Right ventricle myocardium superior (tissue), 1 donor: ENCODE measurements around the gene PLXNA4. TPM values are rescaled to one million over a fixed set of nuclear protein-coding genes. Genes with fewer than 3 reads are reported as not detected.
A peak's percentile ranks its signal among the peaks of the same experiment; 100 is the strongest.
"Not testable (repeated sequence)": the region's sequence is repeated elsewhere in the genome, so short reads cannot be mapped to it uniquely, and the experiment has no call there.

ENCODE experiments used
- ATAC-seq: fragments of 200-7000 bp; cut with Tn5 transposase; one replicate; pipeline ENCODE4 v1.9.1; 2020; ENCODE audit warnings: mild to moderate bottlenecking; ENCODE audit not compliant: poor library complexity
- DNase-seq: peaks from one replicate; pipeline ENCODE4 v3.0.0-alpha.2; 2020
- intact Hi-C: fragments of 100-400 bp; cut with DNase I; formaldehyde crosslinking; loops from one replicate; pipeline ENCODE4 v1.11.2; 2022
- total RNA-seq: library from RNA; stranded (reverse); fragmentation: NEBNext Ultra II Directional; extraction: Animal tissue kit (Norgen Biotek cat#: 25700); gene quantifications from one replicate; pipeline ENCODE4 v1.2.1, GENCODE V29; 2021
- donor health status: DM: no; HTN: yes; CAD: no; lungs with severe emphysema.

PLXNA4 gene
- total RNA-seq, 1 donor from 2014 or later = 17.3 TPM

- intact Hi-C loops = no loop called here
- no peak for DNase-seq
- no peak for ATAC-seq
Measured at GRCh38 chr7:132596588-132596987, 20.3 kb upstream of the PLXNA4 start.

GRCh38 chr7:132594741-132595140 lies 18.5 kb upstream of the PLXNA4 start:
- DNase-seq, intact Hi-C loops, ATAC-seq: not testable (repeated sequence)

GRCh38 chr7:132592936-132593335 lies 16.7 kb upstream of the PLXNA4 start:
- intact Hi-C loops = no loop called here
- ATAC-seq = no peak
- no peak for DNase-seq

GRCh38 chr7:132592231-132592920 lies 16.1 kb upstream of the PLXNA4 start:
- ATAC-seq (no peak), DNase-seq (no peak)
- intact Hi-C loops = no loop called here

- intact Hi-C loops = no loop called here
- DNase-seq (no peak), ATAC-seq (no peak)
Measured at GRCh38 chr7:132590162-132590561, 13.9 kb upstream of the PLXNA4 start.

- no peak for ATAC-seq
- DNase-seq = no peak
- intact Hi-C loops = no loop called here
Measured at GRCh38 chr7:132588596-132588995, 12.3 kb upstream of the PLXNA4 start.

GRCh38 chr7:132584796-132585494 lies 8.7 kb upstream of the PLXNA4 start:
- intact Hi-C loops = loop anchor here (5.0 kb wide), 1 partner anchor 638 kb away; no protein-coding TSS in a partner anchor
- ATAC-seq (no peak), DNase-seq (no peak)

- ATAC-seq (no peak), DNase-seq (no peak)
- intact Hi-C loops = loop anchor here (5.0 kb wide), 1 partner anchor 634 kb away; no protein-coding TSS in a partner anchor
Measured at GRCh38 chr7:132581431-132581830, 5.2 kb upstream of the PLXNA4 start.

- intact Hi-C loops = loop anchor here (5.0 kb wide), 1 partner anchor 634 kb away; no protein-coding TSS in a partner anchor
- ATAC-seq (peak; percentile 64), DNase-seq (peak; percentile 58)
Measured at GRCh38 chr7:132580717-132581285, 4.5 kb upstream of the PLXNA4 start.

GRCh38 chr7:132580277-132580676 lies 4.0 kb upstream of the PLXNA4 start:
- DNase-seq (no peak), ATAC-seq (no peak)
- intact Hi-C loops = loop anchor here (5.0 kb wide), 1 partner anchor 633 kb away; no protein-coding TSS in a partner anchor

- intact Hi-C loops = loop anchor here (5.0 to 10.0 kb wide), 3 partner anchors 65 to 262 kb away; no protein-coding TSS in a partner anchor
- ATAC-seq = no peak
- DNase-seq = no peak
Measured at GRCh38 chr7:132579260-132579899, 3.1 kb upstream of the PLXNA4 start.

- intact Hi-C loops = loop anchor here (5.0 to 10.0 kb wide), 3 partner anchors 64 to 262 kb away; no protein-coding TSS in a partner anchor
- no peak for ATAC-seq
- DNase-seq = no peak
Measured at GRCh38 chr7:132578826-132579225, 2.6 kb upstream of the PLXNA4 start.

- DNase-seq (no peak), ATAC-seq (no peak)
- intact Hi-C loops = loop anchor here (5.0 to 10.0 kb wide), 3 partner anchors 63 to 261 kb away; no protein-coding TSS in a partner anchor
Measured at GRCh38 chr7:132578050-132578370, 1.7 kb upstream of the PLXNA4 start.

GRCh38 chr7:132577206-132578049 lies 1.2 kb upstream of the PLXNA4 start:
- ATAC-seq (peak; percentile 83), DNase-seq (peak; percentile 89)
- intact Hi-C loops = loop anchor here (5.0 to 10.0 kb wide), 3 partner anchors 63 to 260 kb away; no protein-coding TSS in a partner anchor

GRCh38 chr7:132576721-132577085 lies 433 bp upstream of the PLXNA4 start:
- DNase-seq (no peak), ATAC-seq (peak; percentile 46)
- intact Hi-C loops = loop anchor here (5.0 to 10.0 kb wide), 3 partner anchors 62 to 259 kb away; no protein-coding TSS in a partner anchor

- ATAC-seq = peak; percentile 83
- DNase-seq = peak; percentile 84
- intact Hi-C loops = loop anchor here (5.0 to 10.0 kb wide), 3 partner anchors 61 to 258 kb away; no protein-coding TSS in a partner anchor
Measured at GRCh38 chr7:132575419-132575981, 770 bp downstream of the PLXNA4 start.

GRCh38 chr7:132574223-132574622 lies 2.0 kb downstream of the PLXNA4 start:
- intact Hi-C loops = loop anchor here (10.0 kb wide), 2 partner anchors 59 to 159 kb away; no protein-coding TSS in a partner anchor
- ATAC-seq (no peak), DNase-seq (no peak)
